NCI-H2196 (cell line): ENCODE results near the gene CRTAP.
"Not testable (repeated sequence)": the region's sequence is repeated elsewhere in the genome, so short reads cannot be mapped to it uniquely, and the experiment has no call there.

Source experiments
- DNase-seq: peaks from one replicate; lab custom pipeline; 2025; ENCODE audit not compliant: unreplicated experiment; lab: John Stamatoyannopoulos, UW

CRTAP gene

DNA sequence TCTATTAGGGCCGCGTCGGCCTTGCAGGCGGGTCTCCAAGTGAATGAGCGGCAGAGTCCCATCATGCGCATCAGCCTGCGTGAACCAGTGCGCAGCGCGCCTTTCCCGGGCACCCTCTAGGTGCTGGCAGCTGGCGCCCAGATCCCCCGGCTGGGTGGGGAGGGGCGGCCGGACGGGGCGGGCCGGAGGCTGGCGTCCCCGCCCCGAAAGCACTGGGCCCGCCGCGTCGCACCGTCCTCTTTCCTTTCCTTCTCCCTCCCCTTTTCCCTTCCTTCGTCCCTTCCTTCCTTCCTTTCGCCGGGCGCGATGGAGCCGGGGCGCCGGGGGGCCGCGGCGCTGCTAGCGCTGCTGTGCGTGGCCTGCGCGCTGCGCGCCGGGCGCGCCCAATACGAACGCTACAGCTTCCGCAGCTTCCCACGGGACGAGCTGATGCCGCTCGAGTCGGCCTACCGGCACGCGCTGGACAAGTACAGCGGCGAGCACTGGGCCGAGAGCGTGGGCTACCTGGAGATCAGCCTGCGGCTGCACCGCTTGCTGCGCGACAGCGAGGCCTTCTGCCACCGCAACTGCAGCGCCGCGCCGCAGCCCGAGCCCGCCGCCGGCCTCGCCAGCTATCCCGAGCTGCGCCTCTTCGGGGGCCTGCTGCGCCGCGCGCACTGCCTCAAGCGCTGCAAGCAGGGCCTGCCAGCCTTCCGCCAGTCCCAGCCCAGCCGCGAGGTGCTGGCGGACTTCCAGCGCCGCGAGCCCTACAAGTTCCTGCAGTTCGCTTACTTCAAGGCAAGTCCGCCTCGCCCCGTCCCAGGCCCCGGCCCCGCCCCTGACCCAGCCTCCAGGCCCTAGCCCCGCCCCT, at the start of gene CRTAP:
CRTAP (plus strand) TSS at position 243 of the 850 bp plus-strand sequence; CDS start at position 307, 64 bp downstream.
- peak; percentile 61 for DNase-seq

DNA sequence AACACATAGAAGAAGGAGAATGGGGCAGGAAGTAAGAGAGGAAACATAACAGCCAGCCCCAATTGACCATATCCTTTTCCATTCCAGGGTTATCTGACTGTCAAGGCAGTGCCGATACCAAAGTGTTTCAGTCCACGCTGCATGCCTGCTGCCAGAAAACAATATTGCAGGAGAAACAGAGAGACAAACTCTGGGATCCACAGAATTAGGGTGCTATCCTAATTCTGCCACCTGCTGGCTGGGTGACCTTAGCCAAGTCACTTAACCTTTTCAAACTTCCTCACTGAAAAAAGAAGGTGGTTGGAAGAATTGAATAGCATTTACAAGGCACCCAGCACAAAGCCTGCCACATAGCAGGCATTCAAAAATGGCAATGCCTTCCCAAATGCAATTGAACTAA, 48.9 kb upstream of the CRTAP start:
- no peak for DNase-seq

DNA sequence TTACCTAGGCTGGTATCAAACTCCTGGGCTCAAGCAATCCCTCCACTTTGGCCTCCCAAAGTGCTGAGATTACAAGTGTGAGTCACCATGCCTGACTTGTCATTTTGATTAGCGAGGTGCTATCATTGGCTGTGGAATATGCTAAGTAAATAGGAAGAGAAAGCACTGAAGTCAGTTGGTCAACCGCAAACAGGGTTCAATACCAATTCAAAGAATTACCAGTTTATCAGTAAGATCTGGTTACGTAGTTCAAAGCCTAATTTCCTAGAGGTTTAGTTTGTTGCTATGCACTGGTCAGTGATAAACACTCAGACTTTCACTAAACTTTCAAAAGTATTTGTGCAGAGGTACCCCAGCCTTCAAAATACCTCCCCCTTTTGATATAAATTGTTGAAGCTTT, 46.3 kb upstream of the CRTAP start:
- no peak for DNase-seq

DNA sequence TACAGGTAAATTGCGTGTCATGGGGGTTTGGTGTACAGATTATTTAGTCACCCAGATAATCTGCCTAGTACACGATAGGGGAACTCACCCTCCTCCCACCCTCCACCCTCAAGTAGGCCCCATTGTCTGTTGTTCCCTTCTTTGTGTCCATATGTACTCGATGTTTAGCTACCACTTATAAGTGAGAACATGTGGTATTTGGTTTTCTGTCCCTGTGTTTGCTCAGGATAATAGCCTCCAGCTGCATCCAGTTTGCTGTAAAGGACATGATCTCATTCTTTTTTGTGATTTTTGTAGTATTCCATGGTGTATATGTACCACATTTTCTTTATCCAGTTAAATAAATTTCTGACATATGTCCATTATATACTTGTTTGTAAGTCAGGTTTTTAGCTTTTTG, 44.0 kb upstream of the CRTAP start:
- peak; percentile 2 for DNase-seq

DNA sequence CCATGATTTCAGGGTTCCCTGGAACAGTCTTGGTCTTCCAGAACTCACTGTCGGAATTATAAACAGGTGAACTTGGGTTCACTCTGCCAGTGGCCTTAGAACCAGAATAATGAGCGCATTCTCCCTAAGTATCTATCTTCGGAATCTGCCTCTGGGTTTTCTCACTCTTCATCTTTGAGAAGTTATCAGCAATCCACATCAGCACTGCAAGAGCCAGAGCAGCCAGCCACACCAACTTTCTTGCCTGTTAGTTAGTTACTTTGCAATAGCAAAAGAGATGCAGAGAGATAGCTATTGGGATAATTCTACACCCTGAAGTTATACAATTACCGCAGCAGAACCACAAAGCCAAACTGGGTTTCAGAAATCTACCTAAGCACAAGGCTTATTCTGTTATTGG, 42.6 kb upstream of the CRTAP start:
- no peak for DNase-seq

DNA sequence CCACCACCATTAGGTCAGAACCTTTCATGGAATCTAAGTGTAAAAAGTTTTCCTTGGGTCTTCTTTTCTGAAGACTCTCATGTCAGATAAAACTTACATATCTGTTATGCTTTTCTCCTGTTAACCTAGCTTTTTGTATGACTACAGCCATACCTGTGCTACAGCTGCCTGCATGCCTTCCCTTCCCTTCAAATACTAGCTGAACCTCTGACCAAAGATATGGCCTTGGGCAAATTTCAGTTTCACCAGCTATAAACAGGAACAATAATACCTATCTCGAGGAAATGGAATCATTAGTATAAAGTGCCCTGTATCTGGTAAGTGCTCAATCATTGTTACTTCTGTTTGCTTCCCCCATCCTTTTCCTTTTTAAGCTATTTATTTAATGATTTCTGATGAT, 41.9 kb upstream of the CRTAP start:
- no peak for DNase-seq

DNA sequence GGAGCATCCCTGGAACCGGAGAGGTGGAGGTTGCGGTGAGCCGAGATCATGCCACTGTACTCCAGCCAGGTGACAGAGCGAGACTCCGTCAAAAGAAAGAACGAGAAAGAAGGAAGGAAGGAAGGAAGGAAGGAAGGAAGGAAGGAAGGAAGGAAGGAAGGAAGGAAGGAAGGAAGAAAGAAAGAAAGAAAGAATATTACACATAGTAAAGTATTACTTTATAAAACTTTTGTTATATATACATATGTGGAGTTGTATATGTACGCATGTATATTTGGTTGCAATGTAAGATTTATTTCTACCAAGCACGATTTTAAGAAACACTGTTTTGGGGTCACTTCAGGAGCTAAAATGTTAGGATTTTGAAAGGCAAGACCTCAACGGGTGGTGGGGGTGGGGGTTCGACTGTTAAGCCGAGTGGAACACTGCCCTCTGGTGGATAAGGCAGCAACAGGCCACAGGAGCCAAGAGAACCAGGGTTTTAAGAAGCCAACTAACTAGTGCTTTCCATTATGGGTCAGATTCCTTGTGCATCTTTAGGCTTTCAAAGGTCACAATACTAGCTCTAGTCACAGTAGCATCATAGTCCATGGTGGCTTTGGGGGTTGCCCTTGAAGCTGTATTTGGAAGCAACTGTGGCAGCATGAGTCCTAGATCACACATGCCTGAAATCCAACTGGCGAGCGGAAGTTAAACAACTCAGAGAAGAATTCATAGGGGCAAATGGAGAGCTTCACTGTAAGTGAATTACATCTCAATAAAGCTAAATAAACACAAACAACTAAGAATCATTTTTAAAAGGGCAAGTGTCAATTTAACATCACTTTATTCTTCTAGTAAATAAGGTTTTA, 39.4 kb upstream of the CRTAP start:
- peak; percentile 61 for DNase-seq

DNA sequence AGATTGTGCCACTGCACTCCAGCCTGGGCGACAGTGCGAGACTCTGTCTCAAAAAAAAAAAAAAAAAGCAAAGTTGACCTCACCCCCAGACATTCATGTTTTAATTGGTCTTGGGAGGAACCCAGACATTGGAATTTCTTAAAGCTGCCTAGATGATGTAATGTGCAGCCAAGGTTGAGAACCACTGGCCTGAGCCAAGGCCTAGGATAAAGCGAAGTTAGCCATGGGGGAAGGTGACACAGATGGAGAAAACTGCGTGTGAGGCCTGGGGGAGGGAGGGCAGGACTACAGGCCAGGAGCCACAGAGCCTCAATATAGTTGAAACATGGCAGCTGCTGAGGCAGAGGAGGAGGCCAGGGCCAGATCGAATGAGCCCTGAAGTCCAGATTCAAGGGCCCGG, 37.8 kb upstream of the CRTAP start:
- DNase-seq, result no peak

DNA sequence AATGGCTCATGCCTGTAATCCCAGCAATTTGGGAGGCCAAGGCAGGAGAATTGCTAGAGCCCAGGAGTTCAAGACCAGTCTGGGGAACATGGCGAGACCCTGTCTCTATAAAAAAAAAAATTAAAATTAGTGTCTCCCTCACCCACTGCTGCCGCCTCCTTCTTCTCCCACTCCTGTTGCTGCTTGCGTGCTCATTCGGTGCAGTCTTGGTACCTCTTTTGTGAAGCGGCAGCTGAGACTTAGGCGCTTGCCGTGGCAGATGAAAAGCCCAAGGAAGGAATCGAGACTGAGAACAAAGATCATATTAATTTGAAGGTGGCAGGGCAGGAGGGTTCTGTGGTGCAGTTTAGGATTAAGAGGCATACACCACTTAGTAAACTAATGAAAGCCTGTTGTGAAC, 36.9 kb upstream of the CRTAP start:
- no peak for DNase-seq

DNA sequence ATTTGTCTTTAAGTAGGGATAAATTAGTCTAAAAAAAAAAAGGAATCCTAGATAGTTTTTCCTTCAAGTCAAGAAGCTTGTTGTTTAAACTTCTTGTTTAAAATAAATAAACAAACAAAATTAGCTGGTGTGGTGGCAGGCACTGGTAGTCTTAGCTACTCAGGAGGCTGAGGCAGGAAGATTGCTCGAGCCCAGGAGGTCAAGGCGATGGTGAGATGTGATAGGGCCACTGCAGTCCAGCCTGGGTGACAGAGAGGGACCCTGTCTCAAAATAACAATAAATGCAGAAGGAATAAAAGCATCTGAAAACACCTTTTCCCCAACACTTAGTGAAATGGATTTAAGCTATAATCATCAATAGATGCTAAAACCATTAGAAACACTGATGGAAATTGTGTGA, 35.8 kb upstream of the CRTAP start:
- no peak for DNase-seq

DNA sequence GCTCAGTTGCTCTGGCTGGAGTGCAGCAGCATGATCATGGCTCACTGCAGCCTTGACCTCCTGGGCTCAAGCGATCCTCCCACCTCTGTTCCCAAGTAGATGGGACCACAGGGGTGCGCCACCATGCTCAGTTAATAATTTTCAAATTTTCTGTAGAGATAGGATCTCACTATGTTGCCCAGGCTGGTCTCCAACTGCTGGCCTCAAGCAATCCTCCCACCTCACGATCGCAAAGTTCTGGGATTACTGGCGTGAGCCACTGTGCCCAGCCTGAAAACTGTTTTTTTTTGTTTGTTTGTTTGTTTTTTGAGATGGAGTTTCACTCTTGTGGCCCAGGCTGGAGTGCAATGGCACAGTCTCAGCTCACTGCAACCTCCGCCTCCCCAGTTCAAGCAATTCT, 34.0 kb upstream of the CRTAP start:
- DNase-seq, result not testable (repeated sequence)

DNA sequence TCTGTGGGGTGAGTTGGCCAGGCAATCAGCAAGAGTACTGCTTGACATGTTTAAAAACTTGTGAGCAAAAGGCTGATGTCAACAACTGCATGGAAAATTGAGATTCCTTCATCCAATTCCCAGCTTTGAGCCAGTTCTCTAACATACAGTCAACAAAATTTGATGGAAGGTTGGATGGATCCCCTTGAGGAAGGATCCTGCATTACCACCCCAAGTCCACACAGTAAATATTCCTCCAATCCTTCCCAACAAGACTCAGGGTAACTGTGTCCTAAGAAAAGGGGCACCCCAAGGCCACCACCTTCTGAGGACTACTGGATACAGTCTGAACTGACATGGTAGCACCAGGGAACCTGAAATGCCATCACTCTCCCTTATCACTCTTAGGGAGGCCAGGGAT, 32.0 kb upstream of the CRTAP start:
- no peak for DNase-seq

DNA sequence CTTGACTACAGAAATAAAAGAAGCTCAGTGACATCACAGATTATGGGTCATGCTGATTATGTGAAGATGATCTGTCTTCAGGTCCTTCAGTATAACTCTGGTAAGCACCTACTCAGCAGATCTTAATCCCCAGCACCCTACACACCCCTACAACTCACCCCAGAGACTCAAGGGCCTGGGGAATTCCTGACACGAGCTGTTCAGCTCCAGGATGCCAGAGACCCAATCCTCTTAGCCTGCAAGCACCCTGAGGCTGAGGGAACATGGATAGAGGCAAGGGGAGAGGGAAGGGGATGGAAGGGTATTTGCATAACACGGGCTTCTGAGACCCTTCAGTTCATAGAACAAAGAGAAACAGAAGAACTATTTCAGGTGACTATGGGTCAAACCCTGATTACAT, 29.9 kb upstream of the CRTAP start:
- DNase-seq, result no peak

DNA sequence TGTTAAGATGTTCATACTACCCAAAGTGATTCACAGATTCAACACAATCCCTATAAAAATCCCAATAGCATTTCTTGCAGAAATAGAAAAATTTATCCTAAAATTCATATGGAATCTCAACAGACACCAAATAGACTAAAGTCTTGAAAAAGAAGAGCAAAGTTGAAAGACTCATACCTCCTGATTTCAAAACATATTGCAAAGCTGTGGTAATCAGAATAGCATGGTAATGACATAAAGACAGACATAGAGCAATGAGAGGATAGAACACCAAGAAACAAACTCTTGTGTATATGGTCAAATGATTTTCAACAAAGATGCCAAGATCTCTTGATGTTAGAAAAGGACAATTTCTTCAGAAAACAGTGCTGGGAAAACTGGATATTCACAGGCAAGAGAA, 25.1 kb upstream of the CRTAP start:
- no peak for DNase-seq

DNA sequence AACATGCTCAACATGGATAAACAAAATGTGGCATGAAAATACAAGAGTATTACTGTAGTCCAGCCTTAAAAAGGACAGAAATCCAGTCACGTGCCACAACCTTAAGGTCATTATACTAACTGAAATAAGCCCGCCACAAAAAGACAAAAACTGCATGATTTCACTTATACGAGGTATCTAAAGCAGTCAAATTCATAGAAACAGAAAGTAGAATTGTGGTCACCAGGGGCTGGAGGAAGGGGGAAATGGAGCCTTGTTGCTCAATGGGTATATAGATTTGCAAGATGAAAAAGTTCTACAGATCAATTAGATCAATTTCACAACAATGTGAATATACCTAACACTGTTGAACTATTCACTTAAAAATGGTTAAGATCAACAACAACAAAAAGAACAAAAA, 24.3 kb upstream of the CRTAP start:
- no peak for DNase-seq

DNA sequence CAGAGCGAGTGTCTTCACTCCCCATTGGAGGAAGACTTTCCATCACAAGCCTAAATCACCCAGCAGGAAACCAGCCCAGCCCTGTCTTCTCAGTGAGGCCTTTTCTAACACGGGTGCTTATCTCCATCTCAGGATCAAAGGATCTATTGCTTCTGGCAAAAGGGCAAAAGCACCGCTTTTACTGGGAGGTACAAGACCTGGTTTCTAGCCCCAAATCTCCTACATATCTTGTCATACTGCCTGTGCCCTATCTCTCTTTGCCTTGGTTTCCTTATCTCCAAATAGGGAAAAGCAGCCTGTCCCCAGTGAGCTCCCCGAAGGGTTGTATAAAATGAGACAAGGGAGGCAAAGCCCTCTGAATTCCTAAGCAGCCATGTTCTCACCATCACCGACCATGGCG, 22.1 kb upstream of the CRTAP start:
- no peak for DNase-seq

DNA sequence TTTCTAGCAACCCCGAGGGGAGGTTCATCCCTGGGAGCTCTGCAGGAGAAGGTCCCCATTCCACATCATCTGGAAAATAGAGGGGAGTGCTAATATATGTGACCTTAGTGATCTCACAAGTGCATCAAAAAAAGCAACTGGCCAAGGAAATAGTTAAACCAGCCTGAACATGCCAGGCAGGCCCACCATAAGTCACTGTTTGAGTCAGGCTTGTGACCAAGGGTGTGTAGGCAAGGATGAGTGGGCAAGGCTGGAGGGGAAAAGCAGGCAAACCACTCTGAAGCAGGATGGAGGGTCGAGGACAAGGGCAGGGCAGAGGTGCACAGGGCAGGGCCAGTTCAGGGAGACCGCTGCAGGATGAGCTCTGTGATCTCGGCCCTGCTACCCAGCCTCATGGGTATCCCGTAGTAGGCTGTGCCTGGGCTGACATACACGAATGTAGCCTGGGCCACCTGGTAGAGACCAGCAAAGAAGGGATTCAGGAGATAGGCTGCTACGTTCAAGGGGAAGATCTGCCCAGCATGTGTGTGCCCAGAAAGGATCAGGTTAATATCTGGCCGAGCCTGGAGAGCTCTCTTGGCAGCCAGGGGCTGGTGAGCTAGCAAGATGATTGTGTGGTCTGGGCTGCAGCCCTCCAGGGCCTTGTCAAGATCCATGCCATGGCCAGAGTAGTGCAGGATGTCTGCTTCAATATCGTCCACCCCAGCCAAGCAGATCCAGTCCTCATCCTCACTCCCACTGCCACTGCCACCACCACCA, 21.1 kb upstream of the CRTAP start:
- no peak for DNase-seq

DNA sequence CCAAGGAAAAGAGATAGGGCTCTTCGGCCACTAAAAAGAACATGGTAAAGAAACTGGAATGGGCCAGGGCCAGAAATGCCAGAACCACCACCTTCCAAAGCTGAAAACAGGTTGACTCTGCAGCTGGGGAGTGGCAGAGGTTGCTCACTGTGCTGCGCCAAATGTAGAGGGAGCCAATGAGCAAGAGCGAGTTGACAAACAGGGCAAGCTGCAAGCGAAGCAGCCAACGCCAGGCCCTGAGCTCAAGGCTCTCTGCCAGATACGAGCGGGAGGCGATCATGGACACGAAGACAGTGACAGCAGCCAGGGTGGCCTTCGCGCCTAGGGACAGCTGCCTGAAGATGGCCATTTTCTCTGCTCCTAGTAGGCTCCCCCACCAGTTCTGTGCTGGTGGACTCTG, 20.0 kb upstream of the CRTAP start:
- DNase-seq, result no peak

DNA sequence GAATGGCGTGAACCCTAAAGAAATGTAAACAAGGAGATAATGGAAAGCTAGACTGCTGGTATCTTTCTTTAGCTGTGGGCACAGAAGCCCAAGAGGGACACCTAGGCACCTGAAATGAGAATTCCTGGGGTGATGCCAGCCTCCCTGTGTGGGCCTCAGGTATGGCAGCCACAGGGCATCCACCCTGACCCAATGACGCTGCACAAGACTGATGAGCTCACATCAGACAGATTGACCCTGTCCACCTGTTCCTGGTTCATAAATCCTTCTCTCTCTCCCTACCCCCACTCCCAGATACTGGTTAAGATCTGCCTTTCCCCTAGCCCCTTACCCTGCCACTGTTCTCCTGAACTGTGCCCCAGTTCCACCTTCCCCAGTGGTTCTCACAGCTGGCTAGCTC, 18.4 kb upstream of the CRTAP start:
- no peak for DNase-seq

DNA sequence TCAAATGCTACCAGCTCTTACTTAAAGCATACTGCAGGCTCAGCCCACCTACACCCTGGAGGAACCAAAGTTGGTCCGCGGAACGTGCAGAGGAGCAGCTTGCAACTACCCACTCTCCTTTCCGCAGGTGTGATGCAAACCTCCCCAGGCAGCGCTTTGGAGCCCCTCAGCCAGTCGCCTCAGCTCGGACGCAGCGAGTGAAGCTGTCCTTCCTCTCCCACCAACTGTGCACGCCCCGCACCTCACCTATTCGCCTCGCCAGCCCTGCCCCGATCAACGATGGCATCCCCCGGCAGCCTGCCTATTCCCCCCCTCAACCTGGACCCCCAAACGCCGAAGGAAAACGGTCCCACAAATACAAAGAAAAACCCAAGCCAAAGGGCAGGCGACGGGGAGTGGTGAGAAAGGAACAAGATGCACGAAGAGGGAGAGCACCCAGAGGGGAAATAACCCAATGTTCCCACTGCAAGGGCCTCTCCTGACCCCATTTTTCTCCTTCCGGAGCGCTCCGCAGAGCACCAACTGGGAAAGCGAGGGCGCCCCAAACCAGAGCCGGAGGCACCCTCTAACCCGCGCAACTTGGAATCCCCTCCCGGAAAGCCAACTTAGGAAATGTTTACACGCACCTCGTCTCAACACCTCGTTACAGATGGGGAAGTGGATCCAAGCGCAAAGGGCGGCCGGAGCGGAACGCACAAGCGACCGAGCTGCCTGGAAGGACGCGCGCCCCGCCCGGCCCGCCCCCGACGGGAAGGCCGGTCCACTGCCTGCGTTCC, 17.5 kb upstream of the CRTAP start:
- DNase-seq, result peak; percentile 3
